Psoas muscle (tissue), 8 donors: ENCODE measurements around the gene SLC16A4. TPM values are rescaled to one million over a fixed set of nuclear protein-coding genes. Genes with fewer than 3 reads are reported as not detected.

Experiments used
- ATAC-seq, 4 donors: fragments of 200-7000 bp; cut with Tn5 transposase; one replicate each; pipeline ENCODE4 v1.9.1; 2020; ENCODE audit warnings: moderate library complexity in 3 of 4, mild to moderate bottlenecking in 2 of 4
- DNase-seq, 2 donors: peaks; one replicate each; pipeline ENCODE4 v3.0.0-alpha.2; 2020
- H3K27ac ChIP-seq: fragments of 200-600 bp; one replicate; pipeline ENCODE4 v1.8.0; 2022
- H3K27me3 ChIP-seq, 3 donors: fragments of 200-600 bp in 1 of 3; one replicate each; pipeline versions ENCODE4 v1.6.1 to v1.8.0; 2013 to 2022; ENCODE audit warnings: low read length in 2 of 3, mild to moderate bottlenecking in 2 of 3, moderate library complexity in 1 of 3; ENCODE audit not compliant: insufficient read depth in 3 of 3
- H3K36me3 ChIP-seq, 2 donors: fragments of 200-600 bp in 1 of 2; one replicate each; pipeline versions ENCODE4 v1.6.1 to v1.8.0; 2013 to 2022; ENCODE audit warnings: low read depth in 1 of 2, mild to moderate bottlenecking in 1 of 2, moderate library complexity in 1 of 2; ENCODE audit not compliant: insufficient read depth in 1 of 2
- H3K4me1 ChIP-seq: fragments of 200-600 bp; one replicate; pipeline ENCODE4 v1.8.0; 2022
- H3K4me3 ChIP-seq: fragments of 200-600 bp; one replicate; pipeline ENCODE4 v1.8.0; 2022; ENCODE audit warnings: mild to moderate bottlenecking
- H3K9me3 ChIP-seq: fragments of 200-600 bp; one replicate; pipeline ENCODE4 v1.8.0; 2022
- CTCF ChIP-seq: fragments of 200-600 bp; IDR thresholded peaks from one replicate; pipeline ENCODE4 v1.8.0; 2022; ENCODE audit warnings: antibody characterized with exemption
- WGBS, 3 donors: extraction: QIAGEN DNeasy Blood & Tissue Kit; methylation state at CpG; one replicate each; pipeline versions ENCODE4 v1.1.6 to v1.1.7; 2013; 5-methylcytosine and 5-hydroxymethylcytosine counted together
- intact Hi-C, 2 donors: fragments of 100-400 bp; cut with DNase I; formaldehyde crosslinking; loops; one replicate each; pipeline versions ENCODE4 v1.11.0 to v1.14.2; 2022
- polyA plus RNA-seq, 3 donors: library from polyadenylated mRNA; stranded (reverse); fragments of 200-250 nt; gene quantifications; one replicate each; pipeline ENCODE4 v1.2.3, GENCODE V29; 2013
- total RNA-seq, 4 donors: library from RNA; stranded (reverse); fragmentation: NEBNext Ultra II Directional in 2 of 4; extraction: Animal tissue kit (Norgen Biotek cat#: 25700) in 2 of 4; gene quantifications; one replicate each; pipeline versions ENCODE4 v1.2.1 to v1.2.4, GENCODE V29; 2021 to 2023
- donor health status: healthy with polysubstance abuse.
- donor health status: DM: no; HTN: no; CAD: no; lungs with moderate emphysema.
- donor health status: Bipolar disorder and iron deficiency.
- donor health status: healthy.
- donor health status: DM: yes; HTN: yes; CAD: no.
- donor health status: DM: no; HTN: no; CAD: no.
- donor health status: DM: no; HTN: no; CAD: no.
- donor health status: DM: yes; HTN: yes; CAD: no.

SLC16A4 gene
- total and polyA plus RNA-seq, 7 donors: 0.79 to 4.3 (median 1.0) TPM

- peak in 3 of 4 donors; percentile 42 to 59 (median 51) for ATAC-seq
Observed at GRCh38 chr1:110347182-110347893, 43.5 kb downstream of the SLC16A4 start.

GRCh38 chr1:110346690-110347089 lies 44.1 kb downstream of the SLC16A4 start:
- intact Hi-C loops: loop anchor here in 1 of 2 donors (10.0 kb wide), 1 partner anchor 1098 kb away; the partner anchor contains the start of genes ATP5PB and WDR77
- DNase-seq: no peak
- Histone ChIP-seq H3K27ac (no peak overlapping the region), H3K36me3 (peaks cover 5 to 31% of the 10 kb centered on the region in 2 donors), H3K4me3 (peak overlapping the region; percentile 29), H3K9me3 (no peaks in the 10 kb centered on the region), H3K27me3 (no peaks in the 10 kb centered on the region), H3K4me1 (peaks cover 94% of the 10 kb centered on the region)
- no peak for ATAC-seq
- 56 to 64% (median 58%) methylated on average over 9 of the region's 9 CpGs for WGBS, 3 donors
- TF ChIP-seq CTCF: no peak

More at GRCh38 chr1:110347182-110347893, 43.5 kb downstream of the SLC16A4 start:
- H3K9me3 ChIP-seq: no peaks in the 10 kb centered on the region
- no peak for TF ChIP-seq CTCF
- H3K27me3 ChIP-seq: no peaks in the 10 kb centered on the region
- intact Hi-C loops: loop anchor here in 1 of 2 donors (10.0 kb wide), 1 partner anchor 1097 kb away; the partner anchor contains the start of genes ATP5PB and WDR77
- H3K36me3 ChIP-seq: peaks cover 5 to 26% of the 10 kb centered on the region in 2 donors
- H3K4me3 ChIP-seq: peak overlapping the region; percentile 29
- H3K4me1 ChIP-seq: peaks cover 90% of the 10 kb centered on the region
- no peak for DNase-seq
- 31 to 47% (median 33%) methylated on average over 14 of the region's 14 CpGs for WGBS, 3 donors
- H3K27ac ChIP-seq: peak overlapping the region; percentile 25

GRCh38 chr1:110345480-110345879 lies 45.3 kb downstream of the SLC16A4 start:
- DNase-seq: no peak
- Histone ChIP-seq H3K4me1 (peaks cover 94% of the 10 kb centered on the region), H3K36me3 (peaks cover 5 to 43% of the 10 kb centered on the region in 2 donors)

GRCh38 chr1:110344152-110344551 lies 46.7 kb downstream of the SLC16A4 start:
- H3K27me3 ChIP-seq: no peaks in the 10 kb centered on the region
- DNase-seq (no peak), ATAC-seq (no peak)
- H3K36me3 ChIP-seq: peaks cover 0 to 38% of the 10 kb centered on the region in 2 donors
- H3K4me1 ChIP-seq: peaks cover 87% of the 10 kb centered on the region
- WGBS, 3 donors: 68 to 72% (median 69%) methylated on average over 3 of the region's 3 CpGs
- H3K27ac ChIP-seq: peak overlapping the region; percentile 97
- intact Hi-C loops: loop anchor here in 1 of 2 donors (5.0 to 10.0 kb wide), 2 partner anchors 63 to 1101 kb away; partner anchors contain the start of genes ATP5PB, LAMTOR5 and WDR77
- H3K4me3 ChIP-seq: peak overlapping the region; percentile 93
- no peak for TF ChIP-seq CTCF
- H3K9me3 ChIP-seq: no peaks in the 10 kb centered on the region

More at GRCh38 chr1:110345480-110345879, 45.3 kb downstream of the SLC16A4 start:
- WGBS, 3 donors: 61 to 73% (median 61%) methylated on average over 3 of the region's 3 CpGs
- H3K4me3 ChIP-seq: peak overlapping the region; percentile 93
- TF ChIP-seq CTCF: no peak
- peak overlapping the region; percentile 97 for H3K27ac ChIP-seq
- intact Hi-C loops: loop anchor here in 1 of 2 donors (10.0 kb wide), 1 partner anchor 1099 kb away; the partner anchor contains the start of genes ATP5PB and WDR77
- no peaks in the 10 kb centered on the region for H3K9me3 ChIP-seq
- no peak for ATAC-seq
- no peaks in the 10 kb centered on the region for H3K27me3 ChIP-seq
